ENCODE measurements around the gene ZNF821.
"Not testable (repeated sequence)": the region's sequence is repeated elsewhere in the genome, so short reads cannot be mapped to it uniquely, and the experiment has no call there.

Gene ZNF821

DNA sequence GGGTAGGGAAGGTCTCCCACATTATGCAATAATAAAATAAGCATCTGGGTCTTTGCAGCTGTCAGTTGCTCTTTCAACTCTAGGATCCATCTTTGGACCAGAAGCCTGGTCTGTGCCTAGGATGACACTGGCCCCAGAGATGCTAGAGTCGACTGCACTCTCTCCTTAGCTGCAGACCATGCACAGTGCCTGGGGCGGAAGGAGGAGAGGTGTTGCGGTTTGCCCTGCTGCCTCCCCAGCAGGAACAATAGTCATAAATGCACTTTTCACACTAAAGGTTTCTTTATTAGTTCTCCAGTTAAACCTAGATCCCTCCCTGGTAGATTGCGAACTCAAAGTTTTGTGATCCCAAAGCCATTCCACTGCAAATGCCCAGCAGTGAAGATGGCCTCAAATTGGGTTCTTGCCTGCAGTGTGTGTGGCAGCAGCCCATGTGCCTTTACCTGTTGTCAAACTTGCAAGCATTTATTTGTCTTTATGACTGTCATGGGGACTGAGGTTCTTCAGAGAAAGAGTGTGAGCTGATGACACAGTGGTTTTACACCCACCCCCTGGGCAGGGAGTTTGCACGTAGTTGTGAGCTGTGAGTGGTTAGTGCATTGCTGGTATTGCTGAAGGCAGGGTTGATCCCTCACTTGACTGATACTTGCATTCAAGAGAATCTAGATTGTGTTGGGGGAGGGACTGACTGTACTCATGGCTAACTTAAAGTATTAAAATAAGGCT is 27.9 kb downstream of the ZNF821 start:
- DNase-seq = no peak

GRCh38 chr16:71854369-71854948 is 29.5 kb downstream of the ZNF821 start:
- no peak for DNase-seq

DNA sequence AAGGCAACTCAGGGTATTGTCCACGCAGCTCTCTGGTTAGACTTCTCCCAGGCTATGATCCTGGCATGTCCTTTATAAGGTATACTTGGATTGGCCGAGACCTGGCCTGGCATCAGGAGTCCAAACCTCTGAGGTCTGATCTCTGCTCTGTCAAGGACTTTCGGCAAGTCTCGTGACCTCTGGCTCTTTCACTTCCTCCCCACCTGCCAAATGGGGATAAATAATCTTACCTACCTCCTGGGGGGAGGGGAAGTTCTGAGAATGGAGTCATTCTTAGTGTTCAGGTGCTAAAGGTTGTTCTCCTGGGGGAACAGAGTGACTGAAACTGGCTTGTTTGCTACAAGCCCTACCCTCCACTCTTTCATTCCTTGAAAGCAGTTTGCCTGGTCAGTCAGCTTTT is 30.6 kb downstream of the ZNF821 start:
- no peak for DNase-seq

GRCh38 chr16:71852561-71852960 is 31.4 kb downstream of the ZNF821 start:
- DNase-seq = no peak

- no peak for DNase-seq
Observed at GRCh38 chr16:71852158-71852557, 31.8 kb downstream of the ZNF821 start.

GRCh38 chr16:71851746-71852145 is 32.2 kb downstream of the ZNF821 start:
- no peak for DNase-seq

DNA sequence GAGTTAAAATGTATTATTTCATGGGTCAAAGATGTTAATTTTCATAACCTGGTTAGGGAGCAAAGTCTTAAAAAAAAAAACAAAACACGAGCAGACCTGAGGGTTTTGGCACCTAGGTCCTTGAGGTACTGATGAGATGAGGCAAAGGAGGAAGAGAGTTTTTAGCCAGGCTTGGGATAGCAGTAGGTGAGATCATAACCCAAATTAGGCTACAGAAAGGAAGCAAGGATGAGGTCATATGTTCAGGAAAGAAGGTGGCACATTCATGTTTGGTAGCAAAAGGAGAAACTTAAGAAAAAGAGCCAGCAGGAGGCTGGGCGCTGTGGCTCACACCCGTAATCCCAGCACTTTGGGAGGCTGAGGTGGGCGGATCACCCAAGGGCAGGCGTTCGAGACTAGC is 35.4 kb downstream of the ZNF821 start:
- DNase-seq = no peak

GRCh38 chr16:71847096-71847495 is 36.9 kb downstream of the ZNF821 start:
- no peak for DNase-seq

DNA sequence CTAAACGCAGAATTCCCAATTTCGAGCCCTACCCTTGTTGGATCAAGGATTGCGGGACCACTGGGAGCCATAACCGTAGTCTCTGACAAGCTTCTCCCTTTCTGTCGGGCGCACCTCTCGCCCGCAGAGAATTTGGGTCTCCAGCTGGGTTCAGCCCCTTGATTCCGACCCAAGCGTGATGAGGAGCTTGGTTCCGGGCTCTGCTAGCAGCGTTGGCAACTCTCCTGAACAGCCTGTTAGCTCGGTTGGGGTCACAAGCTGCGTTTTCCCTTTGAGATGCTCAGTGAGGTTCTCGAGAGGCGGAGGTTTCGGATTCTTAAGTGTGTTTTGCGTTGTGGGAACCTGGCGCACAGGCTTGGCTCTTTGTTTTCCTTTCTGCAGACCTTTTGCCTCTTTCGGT is 37.6 kb downstream of the ZNF821 start:
- no peak for DNase-seq

GRCh38 chr16:71845639-71846430 is 38.1 kb downstream of the ZNF821 start, which contains the start of gene ATXN1L:
TSS of gene ATXN1L (plus strand) at chr16:71845976. CDS start at chr16:71849741, 3,765 bp downstream.
- DNase-seq = peak; percentile 72

- DNase-seq = no peak
Observed at GRCh38 chr16:71843572-71843971, 40.4 kb downstream of the ZNF821 start.

GRCh38 chr16:71840052-71840451 is 43.9 kb downstream of the ZNF821 start:
- no peak for DNase-seq

DNA sequence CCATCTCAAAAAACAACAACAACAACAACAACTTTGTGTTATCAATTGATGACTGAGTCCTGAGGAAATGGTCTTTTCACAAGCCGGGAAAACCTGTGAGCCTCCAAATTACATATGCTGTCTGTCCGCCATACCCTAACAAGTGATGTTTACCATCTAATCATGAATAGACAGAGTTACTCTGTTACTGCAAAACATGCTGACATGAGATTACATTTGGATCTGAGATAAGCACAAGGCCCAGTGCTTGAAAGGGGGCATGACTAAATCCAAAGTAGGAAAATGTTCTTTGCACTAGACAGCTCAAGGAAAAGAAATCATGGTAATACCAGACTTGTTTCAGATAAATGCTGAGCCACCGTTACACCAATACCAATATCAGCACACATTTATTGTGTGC is 46.8 kb downstream of the ZNF821 start:
- no peak for DNase-seq

- no peak for DNase-seq
Observed at GRCh38 chr16:71834291-71834690, 49.7 kb downstream of the ZNF821 start.

DNA sequence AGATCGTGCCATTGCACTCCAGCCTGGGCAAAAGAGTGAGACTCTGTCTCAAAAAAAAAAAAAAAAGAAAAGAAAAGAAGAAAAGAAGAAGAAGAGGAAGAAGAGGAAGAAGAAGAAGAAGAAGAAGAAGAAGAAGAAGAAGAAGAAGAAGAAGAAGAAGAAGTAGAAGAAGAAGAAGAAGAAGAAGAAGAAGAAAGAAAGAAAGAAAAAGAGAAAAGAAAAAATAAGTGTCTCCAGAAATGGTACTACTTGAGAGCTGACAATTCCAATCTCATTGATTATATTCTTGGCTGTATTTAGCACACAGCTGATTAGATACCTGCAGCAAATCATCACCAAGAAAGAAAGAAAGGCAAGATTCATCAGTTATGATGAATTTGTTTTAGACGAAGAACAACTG is 51.9 kb downstream of the ZNF821 start:
- not testable (repeated sequence) for DNase-seq

GRCh38 chr16:71831698-71832097 is 52.3 kb downstream of the ZNF821 start:
- not testable (repeated sequence) for DNase-seq

- no peak for DNase-seq
Observed at GRCh38 chr16:71830359-71830758, 53.6 kb downstream of the ZNF821 start.

GRCh38 chr16:71826533-71827017 is 57.4 kb downstream of the ZNF821 start:
- DNase-seq = no peak

DNA sequence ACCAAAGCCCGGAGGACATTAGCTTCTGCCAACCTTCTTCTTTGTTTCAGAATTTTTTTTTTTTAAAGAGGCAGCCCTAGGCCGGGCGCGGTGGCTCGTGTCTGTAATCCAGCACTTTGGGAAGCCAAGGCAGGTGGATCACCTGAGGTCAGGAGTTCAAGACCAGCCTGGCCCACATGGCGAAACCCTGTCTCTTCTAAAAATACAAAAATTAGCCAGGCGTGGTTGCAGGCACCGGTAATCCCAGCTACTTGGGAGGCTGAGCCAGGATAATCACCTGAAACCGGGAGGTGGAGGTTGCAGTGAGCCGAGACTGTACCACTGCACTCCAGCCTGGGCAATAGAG is 66.9 kb downstream of the ZNF821 start:
- DNase-seq = not testable (repeated sequence)

GRCh38 chr16:71811261-71811803 is 72.7 kb downstream of the ZNF821 start:
- no peak for DNase-seq

GRCh38 chr16:71810155-71810530 is 73.8 kb downstream of the ZNF821 start:
- DNase-seq = not testable (repeated sequence)

Data from T1000 (cell line).